Mesenchymal stem cell (in vitro differentiated cells and primary cell): ENCODE data around the gene ELAVL1.

Experiments
- DNase-seq: peaks from one replicate; pipeline ENCODE4 v3.0.0-alpha.2; 2013
- H2AFZ ChIP-seq: one replicate; pipeline ENCODE4 v1.6.1; 2013; ENCODE audit warnings: low read depth, mild to moderate bottlenecking, control low read depth, inconsistent platforms, low read length, moderate library complexity
- H2AK5ac ChIP-seq: 2 replicates; pipeline ENCODE4 v1.6.1; 2013; ENCODE audit warnings: low read length, moderate library complexity, mild to moderate bottlenecking, inconsistent platforms; ENCODE audit not compliant: severe bottlenecking
- H2BK120ac ChIP-seq: one replicate; pipeline ENCODE4 v1.6.1; 2013; ENCODE audit warnings: low read depth, mild to moderate bottlenecking, inconsistent platforms, low read length, moderate library complexity
- H2BK12ac ChIP-seq, 2 experiments: one replicate each; pipeline ENCODE4 v1.6.1; 2013; ENCODE audit warnings: inconsistent platforms in 2 of 2, low read length in 2 of 2, mild to moderate bottlenecking in 2 of 2, moderate library complexity in 2 of 2, control low read depth in 1 of 2
- H2BK15ac ChIP-seq: one replicate; pipeline ENCODE4 v1.6.1; 2013; ENCODE audit warnings: mild to moderate bottlenecking, low read depth, inconsistent platforms; ENCODE audit not compliant: poor library complexity, severe bottlenecking
- H2BK5ac ChIP-seq: 2 replicates; pipeline ENCODE4 v1.6.1; 2013; ENCODE audit warnings: low read depth, mild to moderate bottlenecking, low read length, control low read depth, inconsistent platforms; ENCODE audit not compliant: poor library complexity, severe bottlenecking
- H3K14ac ChIP-seq, 2 experiments: one replicate each; pipeline ENCODE4 v1.6.1; 2013; ENCODE audit warnings: inconsistent platforms in 2 of 2, low read length in 2 of 2, control low read depth in 1 of 2, mild to moderate bottlenecking in 1 of 2, moderate library complexity in 1 of 2
- H3K18ac ChIP-seq, 2 experiments: one replicate each; pipeline ENCODE4 v1.6.1; 2013; ENCODE audit warnings: inconsistent platforms in 2 of 2, low read length in 2 of 2, control low read depth in 1 of 2, low read depth in 1 of 2, mild to moderate bottlenecking in 1 of 2
- H3K23ac ChIP-seq, 2 experiments: one replicate each; pipeline ENCODE4 v1.6.1; 2013; ENCODE audit warnings: inconsistent platforms in 2 of 2, low read length in 2 of 2, mild to moderate bottlenecking in 2 of 2, moderate library complexity in 2 of 2, control low read depth in 1 of 2
- H3K27ac ChIP-seq: 2 replicates; pipeline ENCODE4 v1.5.1; 2013; ENCODE audit warnings: mild to moderate bottlenecking, moderate library complexity, low read length, control low read depth, inconsistent platforms; ENCODE audit not compliant: poor library complexity, severe bottlenecking
- H3K27me3 ChIP-seq, 2 experiments: 2 replicates each; pipeline versions ENCODE4 v1.6.1 to v1.7.0; 2013; ENCODE audit warnings: low read length in 2 of 2, mild to moderate bottlenecking in 2 of 2, moderate library complexity in 2 of 2, control low read depth in 1 of 2, inconsistent platforms in 1 of 2; ENCODE audit not compliant: control insufficient read depth in 1 of 2, insufficient read depth in 1 of 2
- H3K36me3 ChIP-seq, 2 experiments: 2 replicates each; pipeline versions ENCODE4 v1.6.1 to v1.7.0; 2013; ENCODE audit warnings: low read length in 2 of 2, control low read depth in 1 of 2, inconsistent platforms in 1 of 2, low read depth in 1 of 2, mild to moderate bottlenecking in 1 of 2; ENCODE audit not compliant: insufficient read depth in 2 of 2, control insufficient read depth in 1 of 2
- H3K4ac ChIP-seq, 2 experiments: one replicate each; pipeline ENCODE4 v1.6.1; 2013; ENCODE audit warnings: inconsistent platforms in 2 of 2, low read length in 2 of 2, mild to moderate bottlenecking in 2 of 2, moderate library complexity in 2 of 2, control low read depth in 1 of 2, low read depth in 1 of 2
- H3K4me1 ChIP-seq: 2 replicates; pipeline ENCODE4 v1.6.1; 2013; ENCODE audit warnings: low read depth, low read length, control low read depth; ENCODE audit not compliant: control insufficient read depth, insufficient read depth
- H3K4me2 ChIP-seq: 2 replicates; pipeline ENCODE4 v1.6.1; 2013; ENCODE audit warnings: low read length, mild to moderate bottlenecking, inconsistent platforms; ENCODE audit not compliant: poor library complexity, severe bottlenecking
- H3K4me3 ChIP-seq, 2 experiments: 2 replicates each; pipeline versions ENCODE4 v1.5.1 to v1.7.0; 2013; ENCODE audit warnings: low read length in 2 of 2, mild to moderate bottlenecking in 2 of 2, control low read depth in 1 of 2, low read depth in 1 of 2; ENCODE audit not compliant: insufficient read depth in 1 of 2
- H3K79me1 ChIP-seq: replicated peaks from 2 replicates; pipeline ENCODE4 v1.6.1; 2013; ENCODE audit warnings: mild to moderate bottlenecking, control low read depth, low read length, inconsistent platforms; ENCODE audit not compliant: poor library complexity, severe bottlenecking
- H3K9ac ChIP-seq: 2 replicates; pipeline ENCODE4 v1.7.0; 2013; ENCODE audit warnings: mild to moderate bottlenecking, low read length, moderate library complexity
- H3K9me3 ChIP-seq: 2 replicates; pipeline ENCODE4 v1.7.0; 2013; ENCODE audit warnings: mild to moderate bottlenecking, low read length; ENCODE audit not compliant: control insufficient read depth
- H4K8ac ChIP-seq: one replicate; pipeline ENCODE4 v1.6.1; 2013; ENCODE audit warnings: inconsistent platforms, mild to moderate bottlenecking, low read length, moderate library complexity
- H4K91ac ChIP-seq: one replicate; pipeline ENCODE4 v1.6.1; 2013; ENCODE audit warnings: mild to moderate bottlenecking, low read length, inconsistent platforms
- WGBS: methylation state at CpG from one replicate; pipeline ENCODE4 v1.1.7; 2013; ENCODE audit warnings: mixed read lengths; 5-methylcytosine and 5-hydroxymethylcytosine counted together

The ELAVL1 gene

GRCh38 chr19:7933828-7934725 lies 71.4 kb downstream of the ELAVL1 start:
- H2AK5ac ChIP-seq: no peak overlapping the region
- no peak overlapping the region for H2BK5ac ChIP-seq
- H3K4me3 ChIP-seq: no peak overlapping the region
- DNase-seq: no peak
- H3K9ac ChIP-seq: no peak overlapping the region
- no peak overlapping the region for H2BK120ac ChIP-seq
- H3K9me3 ChIP-seq: no peaks in the 10 kb centered on the region
- H2AFZ ChIP-seq: no peak overlapping the region
- no peak overlapping the region for H3K18ac ChIP-seq
- H3K4me2 ChIP-seq: no peak overlapping the region
- H3K27ac ChIP-seq: no peak overlapping the region
- no peaks in the 10 kb centered on the region for H3K27me3 ChIP-seq
- peaks cover 11% of the 10 kb centered on the region for H3K4me1 ChIP-seq
- H4K91ac ChIP-seq: no peak overlapping the region
- H4K8ac ChIP-seq: no peak overlapping the region
- H2BK12ac ChIP-seq: no peak overlapping the region
- H3K14ac ChIP-seq: no peak overlapping the region
- no peak overlapping the region for H3K23ac ChIP-seq
- 94% methylated on average over 55 of the region's 55 CpGs for WGBS
- no peak overlapping the region for H2BK15ac ChIP-seq
- peaks cover 25% of the 10 kb centered on the region for H3K79me1 ChIP-seq
- H3K4ac ChIP-seq: no peak overlapping the region
- peaks cover 79 to 81% of the 10 kb centered on the region in 2 experiments for H3K36me3 ChIP-seq

- H2BK15ac ChIP-seq: no peak overlapping the region
- peaks cover 77 to 79% of the 10 kb centered on the region in 2 experiments for H3K36me3 ChIP-seq
- H2BK120ac ChIP-seq: no peak overlapping the region
- H3K4me1 ChIP-seq: peaks cover 14% of the 10 kb centered on the region
- H3K27ac ChIP-seq: no peak overlapping the region
- no peaks in the 10 kb centered on the region for H3K27me3 ChIP-seq
- H2AFZ ChIP-seq: no peak overlapping the region
- H2AK5ac ChIP-seq: no peak overlapping the region
- no peak overlapping the region for H4K8ac ChIP-seq
- WGBS: 89% methylated on average over 14 of the region's 14 CpGs
- no peak overlapping the region for H3K9ac ChIP-seq
- no peak overlapping the region for H3K18ac ChIP-seq
- H2BK12ac ChIP-seq: no peak overlapping the region
- peaks cover 24% of the 10 kb centered on the region for H3K79me1 ChIP-seq
- peak overlapping the region; percentile 44 for H4K91ac ChIP-seq
- no peak overlapping the region for H3K4ac ChIP-seq
- no peak overlapping the region for H3K23ac ChIP-seq
- H3K14ac ChIP-seq: no peak overlapping the region
- no peak for DNase-seq
- H3K4me2 ChIP-seq: no peak overlapping the region
- H3K4me3 ChIP-seq: no peak overlapping the region
- no peaks in the 10 kb centered on the region for H3K9me3 ChIP-seq
- H2BK5ac ChIP-seq: no peak overlapping the region
These were observed 72.0 kb downstream of the ELAVL1 start for GRCh38 chr19:7933411-7933810.

GRCh38 chr19:7932930-7933300 lies 72.5 kb downstream of the ELAVL1 start:
- Histone ChIP-seq H3K9ac (no peak overlapping the region), H3K14ac (no peak overlapping the region), H4K8ac (no peak overlapping the region), H3K36me3 (peaks cover 72 to 79% of the 10 kb centered on the region in 2 experiments), H2AFZ (no peak overlapping the region), H3K27me3 (no peaks in the 10 kb centered on the region), H3K79me1 (peaks cover 24% of the 10 kb centered on the region), H2BK15ac (no peak overlapping the region), H3K4ac (no peak overlapping the region), H3K9me3 (no peaks in the 10 kb centered on the region), H4K91ac (no peak overlapping the region), H3K4me1 (peaks cover 18% of the 10 kb centered on the region), H2BK12ac (no peak overlapping the region), H2BK120ac (no peak overlapping the region), H2BK5ac (no peak overlapping the region), H3K4me2 (no peak overlapping the region), H3K18ac (no peak overlapping the region), H3K27ac (no peak overlapping the region), H3K23ac (no peak overlapping the region), H2AK5ac (no peak overlapping the region), H3K4me3 (no peak overlapping the region)
- WGBS: 95% methylated on average over 10 of the region's 10 CpGs
- no peak for DNase-seq

- H2BK5ac ChIP-seq: no peak overlapping the region
- H4K8ac ChIP-seq: no peak overlapping the region
- 96% methylated on average over 25 of the region's 32 CpGs for WGBS
- no peak overlapping the region for H3K4me2 ChIP-seq
- no peak overlapping the region for H2BK15ac ChIP-seq
- H4K91ac ChIP-seq: no peak overlapping the region
- H2AK5ac ChIP-seq: no peak overlapping the region
- no peak overlapping the region for H3K9ac ChIP-seq
- H2AFZ ChIP-seq: no peak overlapping the region
- no peak overlapping the region for H2BK12ac ChIP-seq
- no peak overlapping the region for H2BK120ac ChIP-seq
- H3K4me1 ChIP-seq: peaks cover 19% of the 10 kb centered on the region
- no peaks in the 10 kb centered on the region for H3K9me3 ChIP-seq
- H3K18ac ChIP-seq: no peak overlapping the region
- peaks cover 69 to 79% of the 10 kb centered on the region in 2 experiments for H3K36me3 ChIP-seq
- no peak overlapping the region for H3K14ac ChIP-seq
- no peak overlapping the region for H3K4me3 ChIP-seq
- H3K27me3 ChIP-seq: no peaks in the 10 kb centered on the region
- no peak overlapping the region for H3K27ac ChIP-seq
- DNase-seq: no peak
- no peak overlapping the region for H3K4ac ChIP-seq
- H3K79me1 ChIP-seq: peaks cover 22% of the 10 kb centered on the region
- H3K23ac ChIP-seq: no peak overlapping the region
These were observed 73.0 kb downstream of the ELAVL1 start for GRCh38 chr19:7932276-7932929.
